HL-60 (cell line): Measurements from ENCODE around the gene OSBPL2.

Experiments used
- TF ChIP-seq, protein P1 (sequence below): IDR thresholded peaks from one replicate; pipeline ENCODE4 v1.5.1; 2011; ENCODE audit warnings: low read length, control low read depth, inconsistent platforms; ENCODE audit not compliant: insufficient read depth
- TF ChIP-seq, protein P2 (sequence below): IDR thresholded peaks from 2 replicates; pipeline ENCODE4 v1.6.1; 2012; ENCODE audit warnings: low read depth; ENCODE audit not compliant: insufficient replicate concordance

DNA sequence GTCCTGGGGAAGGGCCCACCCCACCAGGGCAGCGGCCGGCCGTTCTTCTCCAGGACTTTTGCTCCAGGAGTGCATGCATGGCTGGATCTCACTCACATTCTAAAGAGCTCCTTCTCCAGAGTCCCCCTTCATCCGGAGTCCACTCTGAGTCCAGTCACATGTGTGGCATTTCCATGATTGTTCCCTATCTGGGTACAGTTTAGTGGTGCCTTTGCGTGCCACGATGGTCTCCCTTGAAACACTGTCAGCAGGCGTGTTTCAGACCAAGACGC is 20.9 kb downstream of the OSBPL2 start:
- TF ChIP-seq, protein P1, sequence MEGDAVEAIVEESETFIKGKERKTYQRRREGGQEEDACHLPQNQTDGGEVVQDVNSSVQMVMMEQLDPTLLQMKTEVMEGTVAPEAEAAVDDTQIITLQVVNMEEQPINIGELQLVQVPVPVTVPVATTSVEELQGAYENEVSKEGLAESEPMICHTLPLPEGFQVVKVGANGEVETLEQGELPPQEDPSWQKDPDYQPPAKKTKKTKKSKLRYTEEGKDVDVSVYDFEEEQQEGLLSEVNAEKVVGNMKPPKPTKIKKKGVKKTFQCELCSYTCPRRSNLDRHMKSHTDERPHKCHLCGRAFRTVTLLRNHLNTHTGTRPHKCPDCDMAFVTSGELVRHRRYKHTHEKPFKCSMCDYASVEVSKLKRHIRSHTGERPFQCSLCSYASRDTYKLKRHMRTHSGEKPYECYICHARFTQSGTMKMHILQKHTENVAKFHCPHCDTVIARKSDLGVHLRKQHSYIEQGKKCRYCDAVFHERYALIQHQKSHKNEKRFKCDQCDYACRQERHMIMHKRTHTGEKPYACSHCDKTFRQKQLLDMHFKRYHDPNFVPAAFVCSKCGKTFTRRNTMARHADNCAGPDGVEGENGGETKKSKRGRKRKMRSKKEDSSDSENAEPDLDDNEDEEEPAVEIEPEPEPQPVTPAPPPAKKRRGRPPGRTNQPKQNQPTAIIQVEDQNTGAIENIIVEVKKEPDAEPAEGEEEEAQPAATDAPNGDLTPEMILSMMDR, result no peak
- TF ChIP-seq, protein P2, sequence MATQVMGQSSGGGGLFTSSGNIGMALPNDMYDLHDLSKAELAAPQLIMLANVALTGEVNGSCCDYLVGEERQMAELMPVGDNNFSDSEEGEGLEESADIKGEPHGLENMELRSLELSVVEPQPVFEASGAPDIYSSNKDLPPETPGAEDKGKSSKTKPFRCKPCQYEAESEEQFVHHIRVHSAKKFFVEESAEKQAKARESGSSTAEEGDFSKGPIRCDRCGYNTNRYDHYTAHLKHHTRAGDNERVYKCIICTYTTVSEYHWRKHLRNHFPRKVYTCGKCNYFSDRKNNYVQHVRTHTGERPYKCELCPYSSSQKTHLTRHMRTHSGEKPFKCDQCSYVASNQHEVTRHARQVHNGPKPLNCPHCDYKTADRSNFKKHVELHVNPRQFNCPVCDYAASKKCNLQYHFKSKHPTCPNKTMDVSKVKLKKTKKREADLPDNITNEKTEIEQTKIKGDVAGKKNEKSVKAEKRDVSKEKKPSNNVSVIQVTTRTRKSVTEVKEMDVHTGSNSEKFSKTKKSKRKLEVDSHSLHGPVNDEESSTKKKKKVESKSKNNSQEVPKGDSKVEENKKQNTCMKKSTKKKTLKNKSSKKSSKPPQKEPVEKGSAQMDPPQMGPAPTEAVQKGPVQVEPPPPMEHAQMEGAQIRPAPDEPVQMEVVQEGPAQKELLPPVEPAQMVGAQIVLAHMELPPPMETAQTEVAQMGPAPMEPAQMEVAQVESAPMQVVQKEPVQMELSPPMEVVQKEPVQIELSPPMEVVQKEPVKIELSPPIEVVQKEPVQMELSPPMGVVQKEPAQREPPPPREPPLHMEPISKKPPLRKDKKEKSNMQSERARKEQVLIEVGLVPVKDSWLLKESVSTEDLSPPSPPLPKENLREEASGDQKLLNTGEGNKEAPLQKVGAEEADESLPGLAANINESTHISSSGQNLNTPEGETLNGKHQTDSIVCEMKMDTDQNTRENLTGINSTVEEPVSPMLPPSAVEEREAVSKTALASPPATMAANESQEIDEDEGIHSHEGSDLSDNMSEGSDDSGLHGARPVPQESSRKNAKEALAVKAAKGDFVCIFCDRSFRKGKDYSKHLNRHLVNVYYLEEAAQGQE, result no peak
